Type B pancreatic cell (in vitro differentiated cells): ENCODE results near the gene CCNB3. TPM values are rescaled to one million over a fixed set of nuclear protein-coding genes. Genes with fewer than 3 reads are reported as not detected.

ENCODE experiments used
- DNase-seq: peaks from one replicate; pipeline ENCODE4 v3.0.0; 2021; ENCODE audit warnings: mixed read lengths; ENCODE audit not compliant: unreplicated experiment; ENCODE audit errors: extremely low spot score
- H3K27ac Mint-ChIP-seq: 2 replicates; pipeline ENCODE4 v1.8.0; 2021; ENCODE audit warnings: mild to moderate bottlenecking, mixed read lengths
- H3K27me3 Mint-ChIP-seq: 2 replicates; pipeline ENCODE4 v1.8.0; 2021; ENCODE audit warnings: mixed read lengths
- H3K36me3 Mint-ChIP-seq: 2 replicates; pipeline ENCODE4 v1.8.0; 2021; ENCODE audit warnings: mixed read lengths
- H3K4me1 Mint-ChIP-seq: one replicate; pipeline ENCODE4 v1.8.0; 2021; ENCODE audit warnings: mixed read lengths; ENCODE audit not compliant: unreplicated experiment
- H3K4me3 Mint-ChIP-seq: 2 replicates; pipeline ENCODE4 v1.8.0; 2021; ENCODE audit warnings: mild to moderate bottlenecking, mixed read lengths
- H3K9me3 Mint-ChIP-seq: 2 replicates; pipeline ENCODE4 v1.8.0; 2021; ENCODE audit warnings: mixed read lengths
- total RNA-seq: library from RNA; stranded (reverse); gene quantifications from 2 replicates; pipeline ENCODE4 v1.2.1, GENCODE V29; 2021; ENCODE audit warnings: low replicate concordance
- TF ChIP-seq, protein P1 (sequence below): fragments of 200-600 bp; sonication (generic); conservative IDR thresholded peaks from 2 replicates; pipeline ENCODE4 v1.5.0; 2021; ENCODE audit warnings: antibody characterized with exemption, mild to moderate bottlenecking

Gene CCNB3
- total RNA-seq, 1 donor from 2014 or later: 0.39 TPM

DNA sequence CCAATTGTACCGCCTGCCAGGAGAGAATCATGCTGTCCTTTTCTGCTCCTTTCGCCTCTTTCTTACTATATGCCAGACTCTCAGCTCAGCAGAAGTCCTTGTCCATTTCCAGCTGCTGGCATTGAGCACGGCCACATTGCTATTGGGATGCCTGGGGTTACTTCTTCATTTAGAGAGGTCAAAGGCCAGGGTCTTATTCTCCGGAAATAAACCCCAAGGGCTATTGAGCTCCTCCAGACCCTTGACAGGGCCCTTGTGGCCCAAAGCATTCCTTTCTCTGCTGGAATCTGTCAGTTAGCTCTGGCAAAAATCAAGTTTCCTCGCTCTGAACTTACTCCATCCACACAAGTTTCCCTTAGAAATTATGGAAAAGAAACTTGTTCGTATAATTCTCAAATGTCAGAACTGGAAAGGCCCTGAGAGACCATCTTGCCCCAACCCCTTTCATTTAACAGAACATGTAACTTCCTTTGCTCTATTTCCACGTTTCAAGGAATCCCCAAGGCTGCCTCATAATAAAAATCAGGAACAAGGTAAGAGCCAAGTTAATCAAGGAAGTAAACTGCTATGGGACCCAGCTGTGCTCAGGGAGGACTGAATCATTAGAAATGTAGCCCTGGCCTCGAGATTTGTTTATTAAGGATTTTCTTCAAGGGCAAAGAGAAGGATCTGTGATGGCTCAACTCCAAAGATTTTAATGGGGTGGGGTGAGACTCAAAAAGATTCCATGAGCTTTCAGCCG is 15.5 kb upstream of the CCNB3 start:
- Mint-ChIP-seq H3K4me1 (peaks cover 10% of the 10 kb centered on the region), H3K9me3 (no peaks in the 10 kb centered on the region), H3K36me3 (no peaks in the 10 kb centered on the region), H3K27me3 (no peaks in the 10 kb centered on the region), H3K27ac (peak overlapping the region; percentile 28), H3K4me3 (no peak overlapping the region)
- TF ChIP-seq, protein P1, sequence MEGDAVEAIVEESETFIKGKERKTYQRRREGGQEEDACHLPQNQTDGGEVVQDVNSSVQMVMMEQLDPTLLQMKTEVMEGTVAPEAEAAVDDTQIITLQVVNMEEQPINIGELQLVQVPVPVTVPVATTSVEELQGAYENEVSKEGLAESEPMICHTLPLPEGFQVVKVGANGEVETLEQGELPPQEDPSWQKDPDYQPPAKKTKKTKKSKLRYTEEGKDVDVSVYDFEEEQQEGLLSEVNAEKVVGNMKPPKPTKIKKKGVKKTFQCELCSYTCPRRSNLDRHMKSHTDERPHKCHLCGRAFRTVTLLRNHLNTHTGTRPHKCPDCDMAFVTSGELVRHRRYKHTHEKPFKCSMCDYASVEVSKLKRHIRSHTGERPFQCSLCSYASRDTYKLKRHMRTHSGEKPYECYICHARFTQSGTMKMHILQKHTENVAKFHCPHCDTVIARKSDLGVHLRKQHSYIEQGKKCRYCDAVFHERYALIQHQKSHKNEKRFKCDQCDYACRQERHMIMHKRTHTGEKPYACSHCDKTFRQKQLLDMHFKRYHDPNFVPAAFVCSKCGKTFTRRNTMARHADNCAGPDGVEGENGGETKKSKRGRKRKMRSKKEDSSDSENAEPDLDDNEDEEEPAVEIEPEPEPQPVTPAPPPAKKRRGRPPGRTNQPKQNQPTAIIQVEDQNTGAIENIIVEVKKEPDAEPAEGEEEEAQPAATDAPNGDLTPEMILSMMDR: no peak
- DNase-seq: no peak

- Mint-ChIP-seq H3K4me1 (no peaks in the 10 kb centered on the region), H3K9me3 (no peaks in the 10 kb centered on the region), H3K27me3 (no peaks in the 10 kb centered on the region), H3K27ac (no peak overlapping the region), H3K36me3 (no peaks in the 10 kb centered on the region), H3K4me3 (no peak overlapping the region)
- TF ChIP-seq, protein P1: no peak
- DNase-seq: no peak
These were observed 6.2 kb upstream of the CCNB3 start for GRCh38 chrX:50198348-50198747.

GRCh38 chrX:50200907-50201306 is 3.7 kb upstream of the CCNB3 start, which contains the start of gene AKAP4:
Gene AKAP4, minus strand, starts transcription at chrX:50201007. Its CDS starts 118 bp downstream, at chrX:50200889.
- Mint-ChIP-seq H3K27me3 (no peaks in the 10 kb centered on the region), H3K4me1 (no peaks in the 10 kb centered on the region), H3K4me3 (no peak within 1 kb of the TSS), H3K36me3 (no peaks in the 10 kb centered on the region), H3K27ac (no peak within 1 kb of the TSS), H3K9me3 (no peaks in the 10 kb centered on the region)
- TF ChIP-seq, protein P1: no peak
- no peak for DNase-seq

DNA sequence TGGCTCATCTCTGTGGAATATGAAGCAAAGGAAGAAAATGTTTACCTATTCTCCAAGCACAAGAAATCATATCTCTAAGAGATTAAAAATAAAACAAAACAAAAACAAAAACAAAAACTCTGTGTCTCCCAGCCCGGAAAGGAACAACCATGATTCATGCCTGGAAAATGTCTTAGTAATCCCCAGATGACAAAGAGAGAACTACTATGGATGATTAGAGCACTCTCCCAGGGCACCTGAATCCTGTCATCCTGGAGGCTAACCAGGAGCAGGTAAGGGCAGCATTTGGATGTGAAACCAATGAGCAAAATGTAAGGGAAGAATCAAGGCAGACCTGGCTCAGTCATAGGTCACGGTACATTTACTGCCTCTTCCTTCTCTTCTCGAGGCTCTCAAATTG is 2.0 kb upstream of the CCNB3 start:
- Mint-ChIP-seq H3K9me3 (no peaks in the 10 kb centered on the region), H3K27me3 (no peaks in the 10 kb centered on the region), H3K4me3 (peak overlapping the region; percentile 42), H3K27ac (no peak overlapping the region), H3K36me3 (no peaks in the 10 kb centered on the region), H3K4me1 (no peaks in the 10 kb centered on the region)
- DNase-seq: no peak
- TF ChIP-seq, protein P1: no peak

GRCh38 chrX:50206753-50207152 is 2.2 kb downstream of the CCNB3 start:
- Mint-ChIP-seq H3K27ac (no peak overlapping the region), H3K27me3 (no peaks in the 10 kb centered on the region), H3K4me3 (no peak overlapping the region), H3K36me3 (no peaks in the 10 kb centered on the region), H3K4me1 (no peaks in the 10 kb centered on the region), H3K9me3 (no peaks in the 10 kb centered on the region)
- DNase-seq: no peak
- TF ChIP-seq, protein P1: no peak
